Activated T-cell treated with anti-CD3 and anti-CD28 coated beads for 1 hour (primary cell): ENCODE results near the gene AGPAT3.

Source experiments
- DNase-seq: peaks from one replicate; pipeline ENCODE4 v3.0.0-alpha.2; 2020; ENCODE audit warnings: low read depth

AGPAT3 gene

DNA sequence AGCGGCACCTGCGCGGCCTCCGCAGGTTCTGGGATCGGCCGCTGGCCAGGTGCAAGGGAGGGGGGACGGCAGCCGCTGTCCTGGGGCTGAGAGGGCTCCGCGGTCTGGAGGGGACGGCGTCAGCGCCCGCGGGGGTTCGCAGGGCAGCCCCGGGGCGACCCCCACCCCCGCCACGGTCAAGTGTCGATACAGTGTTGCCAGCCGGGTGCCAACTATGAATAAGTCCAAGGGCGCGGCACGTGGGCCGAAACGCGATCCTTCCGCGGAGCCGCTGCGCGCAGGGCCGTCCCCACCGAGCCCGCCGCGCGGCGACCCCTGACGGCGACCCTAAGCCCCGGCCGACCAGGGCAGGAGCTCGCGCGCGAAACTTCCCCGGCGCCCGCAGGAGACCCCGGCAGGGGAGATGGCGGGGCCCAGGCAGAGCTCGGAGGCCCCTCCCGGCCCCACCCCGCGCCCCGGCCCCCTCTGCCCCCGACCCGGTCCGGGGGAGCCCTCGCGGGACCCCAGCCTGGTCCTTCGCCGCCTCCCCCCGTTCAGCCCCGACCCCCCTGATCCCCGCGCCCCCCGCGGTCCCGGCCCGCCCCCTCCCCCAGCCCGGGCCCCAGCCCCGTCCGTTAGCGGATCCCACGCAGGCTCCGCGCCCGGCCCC is 586 bp upstream of the AGPAT3 start:
- DNase-seq: no peak

DNA sequence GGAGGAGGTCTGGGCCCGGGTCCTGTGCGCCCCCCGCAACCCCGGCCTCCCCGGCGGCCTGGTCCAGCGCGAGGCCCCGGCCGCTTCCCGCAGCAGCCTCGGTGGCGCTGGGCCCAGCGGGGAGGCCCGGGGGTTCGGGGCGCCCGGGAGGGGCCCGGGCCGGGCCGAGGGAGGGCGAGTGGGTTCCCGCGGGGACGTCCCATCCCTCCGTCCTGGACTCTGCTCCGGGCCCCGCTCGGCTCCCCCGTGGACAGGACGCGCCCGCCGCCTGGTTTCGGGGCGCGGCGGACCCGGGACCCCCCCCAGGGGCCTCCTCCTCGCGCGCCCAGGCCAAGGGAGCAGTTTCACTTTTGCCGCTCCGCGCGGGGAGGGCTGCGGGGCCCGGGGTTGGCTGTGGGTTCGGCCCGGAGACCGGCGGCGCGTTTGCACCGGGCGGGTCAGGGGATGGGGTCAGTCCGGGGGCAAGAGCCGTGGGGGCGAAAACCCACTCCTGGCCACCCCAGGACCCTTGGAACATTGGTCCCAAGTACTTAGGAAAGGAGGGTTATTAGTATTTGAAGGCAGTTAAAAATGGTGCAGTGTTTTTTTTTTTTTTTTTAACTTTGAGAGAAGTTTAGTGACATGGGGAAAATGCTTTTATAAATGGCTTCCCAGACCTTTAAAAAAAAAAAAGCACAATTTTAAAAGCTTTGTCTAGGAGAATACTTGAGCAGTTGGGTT is 677 bp downstream of the AGPAT3 start:
- DNase-seq: peak; percentile 38

DNA sequence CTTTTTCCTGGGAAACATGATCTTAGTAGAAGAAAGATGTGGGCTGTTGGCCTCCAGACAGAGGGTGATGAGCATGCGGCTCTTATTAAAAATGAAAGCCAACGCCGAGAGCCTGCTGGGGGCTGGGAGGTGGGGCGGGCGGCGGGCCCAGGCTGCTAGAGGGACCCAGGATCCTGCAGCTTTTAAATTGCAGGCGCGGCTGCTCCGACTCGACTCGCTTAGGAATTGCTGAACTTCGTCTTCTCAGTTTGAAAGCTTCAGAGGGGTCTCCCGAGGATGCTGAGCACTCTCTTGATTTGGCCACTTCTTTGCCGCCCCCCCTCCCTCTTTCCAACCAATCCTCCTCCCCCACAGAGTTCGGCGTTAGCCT is 1.2 kb downstream of the AGPAT3 start:
- DNase-seq: no peak

DNA sequence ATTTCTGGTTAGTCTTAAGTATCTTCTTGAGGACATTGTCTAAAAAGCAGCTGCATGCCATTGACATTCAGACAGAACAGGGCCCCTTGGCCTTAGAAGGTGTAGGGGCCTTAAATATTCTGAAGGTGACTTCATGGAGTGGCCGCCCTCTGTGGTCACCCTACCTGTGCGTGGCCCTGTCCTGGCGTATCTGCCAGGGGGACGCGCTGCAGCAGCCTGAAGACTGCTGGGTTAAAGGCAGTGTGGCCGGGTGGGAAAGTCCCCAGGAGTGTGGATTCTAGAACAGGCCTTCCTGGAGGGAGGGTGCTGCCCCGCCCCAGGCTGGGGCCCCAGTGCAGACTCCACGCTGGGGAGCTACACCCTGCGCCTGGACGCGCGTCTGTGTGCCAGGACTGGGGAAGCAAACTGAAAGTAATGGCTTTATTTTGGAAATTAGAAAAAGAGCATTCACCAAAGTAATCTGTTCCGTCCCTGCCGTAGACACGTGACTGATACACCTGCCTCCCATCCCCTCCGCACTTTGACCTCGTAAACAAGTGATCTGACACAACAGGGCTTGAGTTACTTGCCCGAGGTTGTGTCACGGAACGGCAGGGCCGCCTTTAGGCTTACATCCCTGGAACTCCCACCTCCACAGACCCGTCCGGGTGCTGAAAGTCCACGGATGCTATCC is 1.8 kb downstream of the AGPAT3 start:
- peak; percentile 36 for DNase-seq

DNA sequence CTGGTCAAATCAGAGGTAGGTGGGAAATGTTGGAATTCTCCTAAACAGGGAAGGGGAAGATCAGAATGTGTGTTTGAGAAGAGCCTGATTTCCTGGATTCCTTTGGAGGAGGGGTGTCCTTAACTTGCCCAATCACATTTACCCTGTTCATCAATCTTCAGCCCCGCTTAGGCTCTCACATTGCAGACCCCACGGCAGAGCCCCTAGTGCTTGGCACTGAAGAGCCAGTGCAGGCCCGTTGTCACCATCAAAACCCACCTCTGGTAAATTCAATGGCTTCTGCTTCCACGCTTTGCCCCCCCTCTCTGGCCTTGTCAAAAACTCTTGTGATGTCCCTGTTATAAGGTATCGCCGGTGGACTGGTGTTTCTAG is 2.3 kb downstream of the AGPAT3 start:
- no peak for DNase-seq

DNA sequence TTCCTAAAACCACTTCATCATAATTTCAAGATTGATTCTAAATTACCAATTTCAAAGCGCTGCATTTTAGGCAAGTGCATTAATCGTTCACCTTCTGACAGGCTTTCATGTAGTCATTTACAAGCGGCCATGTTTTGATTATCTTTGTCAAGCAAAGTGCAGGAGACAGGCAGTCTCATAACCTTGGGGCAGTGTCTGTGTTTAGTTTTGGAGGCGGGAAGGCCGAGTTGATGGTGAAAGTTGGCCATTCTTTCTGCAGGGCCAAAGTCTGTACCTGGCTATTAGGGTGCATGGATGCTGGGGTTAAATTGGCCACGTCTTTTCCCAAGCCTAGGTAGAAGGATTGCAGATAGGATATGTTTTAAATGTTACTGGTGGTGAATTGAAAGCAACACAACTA is 2.9 kb downstream of the AGPAT3 start:
- no peak for DNase-seq

DNA sequence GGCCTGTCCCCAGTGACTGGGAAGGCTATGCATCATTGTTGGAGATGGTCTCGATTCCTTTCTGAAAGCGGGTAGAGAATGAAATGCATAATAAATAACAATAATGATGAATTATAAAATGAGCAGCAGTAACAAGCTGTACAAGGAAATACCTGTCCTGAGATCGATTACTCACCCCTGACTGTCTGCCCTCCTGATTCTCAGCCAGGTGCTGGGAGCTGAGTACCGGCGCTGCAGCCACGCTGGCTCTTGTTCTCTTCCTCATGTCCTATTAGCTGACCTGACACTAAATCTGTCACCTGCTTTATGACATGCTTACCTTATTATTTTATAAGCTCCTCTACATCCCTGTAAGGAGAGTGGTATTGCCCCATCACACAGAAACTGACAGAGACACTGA is 3.4 kb downstream of the AGPAT3 start:
- DNase-seq: no peak

DNA sequence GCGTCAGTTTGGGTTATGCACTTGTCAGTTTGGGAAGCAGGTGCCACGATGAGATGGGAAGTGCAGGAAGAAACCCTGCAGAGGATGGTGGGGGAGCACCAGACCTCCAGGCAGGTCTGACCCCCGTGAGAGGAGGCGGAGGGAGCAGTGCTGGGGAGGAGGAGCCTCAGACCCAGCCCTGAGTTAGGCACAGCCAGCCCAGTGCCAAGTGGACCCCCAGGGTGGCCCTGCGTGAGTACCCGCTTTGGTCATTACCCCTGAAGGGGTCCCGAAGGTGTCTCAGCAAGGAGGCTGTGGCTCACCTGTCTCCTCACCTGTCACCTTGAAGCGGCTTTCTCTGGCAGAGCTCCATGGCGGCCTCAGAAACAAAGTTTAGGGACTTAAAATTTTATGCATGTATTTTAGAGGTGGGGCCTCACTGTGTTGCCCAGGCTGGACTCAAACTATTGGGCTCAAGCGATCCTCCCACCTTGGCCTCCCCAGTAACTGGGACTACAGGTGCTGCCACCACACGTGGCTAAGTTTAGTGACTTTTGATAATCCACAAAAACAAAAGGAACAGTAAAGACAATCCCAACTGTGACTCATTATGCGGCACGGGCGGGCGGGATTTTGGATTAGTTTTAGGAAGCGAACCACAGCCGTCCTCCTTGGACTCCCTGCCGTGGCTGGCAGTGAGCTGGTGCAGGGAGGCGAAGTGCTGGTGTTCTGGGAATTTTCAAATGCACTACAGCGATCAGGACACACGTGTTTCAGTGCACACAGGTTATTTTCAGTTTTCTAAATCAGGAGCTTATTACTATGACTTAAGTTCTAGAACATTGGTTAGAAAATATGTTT is 4.7 kb downstream of the AGPAT3 start:
- DNase-seq: no peak

DNA sequence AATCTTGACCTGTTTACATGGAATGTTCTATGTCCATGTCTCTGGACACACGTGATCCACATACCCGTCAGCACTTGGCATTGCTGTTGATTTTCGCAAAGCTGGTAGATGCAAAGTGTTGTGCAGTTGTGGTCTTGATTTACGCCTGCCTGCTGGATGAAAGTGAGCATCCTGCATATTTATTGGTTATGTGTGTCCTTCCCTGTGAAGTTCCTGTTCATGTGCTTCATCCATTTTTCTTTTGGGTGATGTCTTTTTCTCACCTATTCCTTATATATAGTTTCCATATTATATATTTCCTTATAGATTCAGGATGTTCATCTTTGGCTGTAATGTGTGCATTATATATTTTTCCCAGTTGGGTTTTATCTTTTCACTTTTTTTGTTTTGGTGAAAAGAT is 6.5 kb downstream of the AGPAT3 start:
- no peak for DNase-seq

DNA sequence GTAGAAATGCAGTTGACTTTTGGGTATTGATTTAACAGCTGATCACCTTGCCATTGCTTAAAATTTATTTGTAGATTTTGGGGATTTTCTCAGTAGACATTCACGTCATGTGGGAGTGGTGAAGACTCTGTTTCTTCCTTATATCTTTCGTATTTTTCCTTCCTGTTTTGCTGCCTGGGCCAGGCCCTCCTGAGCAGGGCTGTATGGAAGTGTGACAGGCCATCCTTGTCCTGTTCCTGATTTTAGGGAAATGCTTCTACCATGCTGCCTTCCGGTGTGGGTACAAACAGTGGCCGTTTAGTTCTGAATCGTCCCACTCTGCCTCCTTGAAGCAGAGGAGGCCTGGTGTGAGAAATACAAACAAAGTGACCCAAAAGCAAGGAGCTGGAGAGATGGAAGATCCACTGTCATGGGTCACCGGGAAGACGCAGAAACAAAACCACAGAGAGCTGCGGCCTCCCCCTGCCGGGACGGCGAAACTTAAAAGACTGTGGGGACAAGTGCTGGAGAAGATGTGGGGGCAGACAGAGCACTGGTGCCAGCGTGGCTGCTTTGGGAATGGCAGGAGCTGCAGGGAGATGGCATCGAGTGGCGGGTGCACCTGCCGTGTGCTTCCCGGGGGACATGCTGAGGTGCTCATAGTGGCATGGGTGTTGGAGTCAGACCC is 7.6 kb downstream of the AGPAT3 start:
- no peak for DNase-seq

DNA sequence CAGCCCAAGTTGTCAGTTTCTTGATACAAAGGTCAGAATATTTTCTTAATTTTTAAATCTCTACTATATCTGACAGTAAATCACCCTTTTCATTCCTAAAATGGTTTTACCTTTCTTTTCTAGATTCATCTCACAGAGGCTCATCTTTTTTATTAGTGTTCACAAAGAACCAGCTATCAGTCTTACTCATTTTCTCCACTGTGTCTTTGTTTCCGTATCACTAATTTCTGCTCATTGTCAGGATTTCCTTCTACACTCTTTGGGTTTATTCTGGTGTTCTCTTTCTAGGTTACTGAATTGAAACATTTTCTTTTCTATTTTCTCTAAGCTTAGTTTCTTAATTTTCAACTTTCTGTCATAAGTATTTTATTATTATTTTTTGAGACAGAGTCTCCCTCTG is 8.7 kb downstream of the AGPAT3 start:
- no peak for DNase-seq

DNA sequence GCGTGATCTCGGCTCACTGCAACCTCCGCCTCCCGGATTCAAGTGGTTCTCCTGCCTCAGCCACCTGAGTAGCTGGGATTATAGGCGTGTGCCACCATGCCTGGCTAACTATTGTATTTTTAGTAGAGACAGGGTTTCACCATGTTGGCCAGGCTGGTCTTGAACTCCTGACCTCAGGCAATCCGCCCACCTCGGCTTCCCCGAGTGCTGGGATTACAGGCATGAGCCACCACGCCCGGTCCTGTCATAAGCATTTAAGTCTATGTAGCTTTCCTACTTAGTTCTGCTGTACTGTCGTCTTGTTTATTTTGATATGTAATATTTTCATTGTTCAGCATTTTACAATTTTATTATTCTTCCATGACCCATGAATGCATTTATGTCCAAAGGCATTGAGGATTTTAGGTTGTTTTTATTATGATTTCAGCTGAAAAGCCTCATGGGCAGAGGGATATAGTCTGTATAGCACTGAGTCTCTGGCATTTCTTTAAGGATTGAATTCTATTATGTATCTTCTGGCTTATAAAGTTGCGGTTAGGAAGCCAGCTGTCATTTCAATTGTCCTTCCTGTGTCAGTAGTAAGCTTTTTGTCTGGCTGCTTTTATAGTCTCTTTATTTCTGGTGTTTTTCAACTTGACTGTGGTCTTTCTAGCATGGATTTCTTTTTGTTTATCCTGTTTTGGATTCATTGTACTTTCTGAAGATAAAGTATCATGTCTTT is 9.2 kb downstream of the AGPAT3 start:
- DNase-seq: no peak

DNA sequence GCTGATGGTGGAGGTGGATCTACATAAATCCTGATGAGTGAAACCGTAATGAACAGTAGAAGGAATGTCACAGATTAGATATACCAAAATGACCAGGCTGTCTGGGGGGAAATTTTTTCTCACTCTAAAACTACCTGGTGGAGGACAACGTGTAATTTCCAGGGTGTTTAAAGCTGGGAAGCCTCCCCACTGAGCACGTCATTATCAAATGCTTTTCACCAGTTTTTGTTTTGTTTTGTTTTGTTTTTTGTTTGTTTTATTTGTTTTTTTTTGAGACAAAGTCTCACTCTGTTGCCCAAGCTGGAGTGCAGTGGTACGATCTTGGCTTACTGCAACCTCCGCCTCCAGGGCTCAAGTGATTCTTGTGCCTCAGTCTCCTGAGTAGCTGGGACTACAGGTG is 11.6 kb downstream of the AGPAT3 start:
- no peak for DNase-seq

DNA sequence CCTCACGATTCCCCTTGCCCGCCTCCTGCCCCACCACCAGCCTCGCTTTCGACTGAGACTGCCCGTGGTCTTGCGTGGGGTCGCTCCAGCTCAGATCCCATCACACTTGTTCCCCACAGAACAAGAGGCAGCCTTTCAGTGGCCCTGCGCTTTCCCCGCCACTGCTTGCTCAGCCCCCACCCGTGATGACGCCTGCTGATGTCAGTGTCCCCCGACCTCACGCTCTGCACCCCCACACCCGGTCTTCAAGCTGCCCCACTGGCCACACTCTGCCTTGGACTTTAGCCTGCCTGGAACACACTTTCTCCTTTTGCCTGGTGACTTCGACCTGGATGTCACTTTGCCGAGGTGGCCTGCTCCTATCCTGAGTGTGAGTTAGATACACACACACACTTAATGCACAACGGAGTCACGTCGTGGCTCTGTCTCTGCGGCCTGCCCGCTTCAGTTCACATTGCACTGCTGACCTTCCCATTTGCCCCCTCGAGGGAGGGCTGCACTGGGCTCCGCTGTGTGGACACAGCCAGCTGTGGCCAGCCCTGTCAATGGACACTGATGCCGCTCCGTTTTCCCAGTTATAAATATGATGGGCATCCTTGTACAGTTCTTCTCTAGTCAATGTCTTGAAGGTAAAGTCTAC is 13.0 kb downstream of the AGPAT3 start:
- no peak for DNase-seq

DNA sequence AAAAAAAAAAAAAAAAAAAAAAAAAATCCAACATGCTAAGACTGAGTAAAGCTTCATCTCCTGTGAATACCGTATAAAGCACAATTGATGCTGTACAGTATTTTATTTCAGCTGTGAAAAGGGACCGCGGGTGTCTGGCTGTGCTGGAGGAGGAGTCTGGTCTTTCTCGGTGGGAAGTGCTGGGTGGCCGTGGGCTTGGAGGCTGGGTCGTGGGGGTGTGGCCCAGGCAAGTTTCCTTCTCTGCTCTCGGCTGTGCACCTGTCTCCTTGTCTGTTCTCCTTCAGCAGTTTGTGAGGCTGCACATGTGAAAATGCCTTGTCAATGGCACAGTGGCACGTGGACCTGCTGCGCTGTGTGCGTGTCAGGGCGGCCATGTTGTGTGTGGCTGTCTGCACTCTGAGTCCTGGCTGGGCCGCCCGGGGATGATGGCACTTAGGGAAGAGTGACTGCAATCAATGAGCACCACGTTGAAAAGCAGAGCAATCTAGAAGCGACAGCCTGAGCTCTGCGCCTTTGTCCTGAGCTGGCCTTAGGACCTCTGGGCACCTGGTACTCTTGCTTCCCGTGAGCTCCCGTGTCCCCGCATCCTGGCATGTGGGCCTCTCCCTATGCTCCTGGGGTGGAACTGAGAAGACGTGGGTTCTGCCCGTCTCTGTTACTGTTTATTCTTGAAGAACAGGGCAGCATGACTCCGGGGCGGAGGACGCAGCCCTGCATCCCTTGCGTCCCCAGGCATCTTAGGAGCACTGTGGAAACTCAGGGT is 14.5 kb downstream of the AGPAT3 start:
- DNase-seq: no peak

DNA sequence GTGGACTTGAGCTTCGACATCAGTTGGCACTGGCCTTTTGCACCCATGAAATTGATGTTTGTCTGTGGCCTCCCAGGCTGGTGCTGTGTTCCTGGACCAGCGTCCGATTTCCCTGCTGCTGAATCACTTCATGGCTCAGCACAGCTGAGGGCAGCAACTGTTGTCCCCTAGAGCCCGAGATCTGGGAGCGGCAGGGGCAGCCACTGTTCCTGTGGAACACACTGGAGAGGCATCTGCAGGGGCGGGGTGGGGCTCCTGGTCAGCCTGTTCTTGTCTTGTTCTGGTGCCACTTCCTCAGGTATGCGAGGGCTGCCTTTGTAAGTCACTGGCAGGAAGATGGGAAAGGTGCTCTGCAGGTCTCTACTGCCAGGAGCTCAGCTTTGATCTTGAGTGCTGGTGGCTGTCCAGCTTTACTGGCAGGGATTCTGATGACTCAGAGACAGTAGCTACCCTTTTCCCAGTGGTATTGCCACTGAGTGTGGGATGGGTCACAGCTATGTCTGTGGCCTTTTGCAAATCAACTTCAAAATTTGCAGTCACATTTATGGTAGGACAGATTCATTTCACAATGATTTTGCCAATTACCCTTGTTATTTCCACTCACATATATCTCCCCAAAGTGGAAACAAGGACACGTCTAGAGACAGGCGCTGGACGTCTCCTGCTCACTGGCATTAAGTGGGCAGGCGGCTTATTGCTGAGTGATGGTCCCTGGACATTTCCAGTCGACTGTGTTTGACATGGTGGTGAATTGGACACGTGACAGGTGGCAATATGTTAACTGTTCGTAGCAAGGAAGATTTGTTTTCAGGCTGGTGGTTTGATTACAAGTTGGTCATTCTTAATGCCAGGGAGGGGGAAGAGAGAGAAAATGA is 15.3 kb downstream of the AGPAT3 start:
- DNase-seq: no peak

DNA sequence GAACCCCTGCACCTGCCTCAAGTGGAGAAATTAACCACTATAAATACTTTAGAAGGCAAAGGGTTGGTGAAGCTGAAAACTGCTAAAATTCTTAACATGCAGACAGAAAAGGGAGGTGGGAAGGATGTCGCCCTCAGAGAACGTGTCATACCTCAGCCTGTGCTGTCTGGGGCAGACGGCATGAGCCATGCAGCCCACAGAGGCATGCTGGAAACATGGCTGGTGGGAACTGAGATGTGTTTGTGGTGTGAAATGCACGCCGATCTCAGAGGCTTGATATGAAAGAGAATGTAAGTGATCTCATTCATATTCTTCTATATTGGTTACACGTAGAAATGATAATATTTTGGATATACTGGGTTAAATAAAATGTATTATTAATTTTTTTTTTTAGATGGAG is 16.3 kb downstream of the AGPAT3 start:
- no peak for DNase-seq

DNA sequence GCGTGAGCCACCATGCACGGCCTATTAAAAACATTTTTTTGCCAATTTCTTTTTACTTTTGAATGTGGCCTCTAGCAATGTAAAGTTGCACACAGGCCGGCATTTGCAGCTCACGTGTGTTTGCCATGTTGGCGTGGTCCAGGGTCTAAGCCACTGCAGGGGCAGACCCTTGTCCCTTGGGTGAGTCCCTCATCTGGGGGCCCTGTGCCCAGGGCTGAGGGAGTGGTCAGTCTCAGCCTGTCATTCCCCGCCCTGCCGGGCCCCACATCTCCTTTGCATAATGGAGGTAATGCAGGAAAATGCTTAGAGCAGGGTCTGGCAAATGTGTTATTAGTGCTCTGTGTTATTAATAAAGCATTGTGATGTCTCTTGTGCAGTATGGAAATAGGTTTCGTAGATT is 16.9 kb downstream of the AGPAT3 start:
- no peak for DNase-seq

DNA sequence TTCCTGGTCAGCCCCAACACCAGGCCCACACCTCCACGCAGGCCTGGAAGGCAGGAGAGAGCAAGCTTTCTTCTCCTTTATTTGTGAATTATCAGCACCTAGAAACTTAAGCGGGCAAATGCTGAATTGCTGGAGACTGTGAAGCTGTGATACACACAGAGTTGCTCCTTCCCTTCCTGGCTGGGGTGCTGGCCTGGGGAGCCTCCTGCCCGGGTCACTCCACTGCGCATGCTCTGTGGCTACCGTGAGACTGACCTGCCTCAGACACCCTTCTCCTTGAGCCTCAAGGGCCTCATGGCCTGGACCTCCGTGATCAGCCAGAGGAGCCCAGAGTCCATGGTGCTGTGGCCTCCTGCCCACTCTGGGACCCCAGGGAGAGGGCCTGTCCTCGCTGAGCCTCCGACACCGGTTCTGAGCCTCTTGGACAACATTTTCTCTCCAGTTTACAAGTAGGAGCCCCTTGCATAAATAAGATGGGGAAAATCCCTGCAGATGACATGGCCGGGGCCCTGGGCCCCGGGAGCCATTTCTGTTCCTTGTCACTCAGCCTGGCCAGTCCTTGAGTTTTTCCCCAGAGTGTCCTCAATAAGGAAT is 18.0 kb downstream of the AGPAT3 start:
- no peak for DNase-seq
